VCaP (cell line): Measurements from ENCODE around the gene LUM.
"Not testable (repeated sequence)": the region's sequence is repeated elsewhere in the genome, so short reads cannot be mapped to it uniquely, and the experiment has no call there.

Experiments
- H3K27ac ChIP-seq: fragments of 450-650 bp; 2 replicates; pipeline ENCODE4 v1.5.1; 2017
- CTCF ChIP-seq: fragments of 450-650 bp; conservative IDR thresholded peaks from 2 replicates; pipeline ENCODE4 v1.5.1; 2017; ENCODE audit warnings: mild to moderate bottlenecking, moderate library complexity

LUM gene

GRCh38 chr12:91093341-91093740 is 18.0 kb downstream of the LUM start:
- TF ChIP-seq CTCF: no peak
- H3K27ac ChIP-seq: no peak overlapping the region

- no peak overlapping the region for H3K27ac ChIP-seq
- TF ChIP-seq CTCF: no peak
These were observed 19.2 kb downstream of the LUM start for GRCh38 chr12:91091916-91092715.

- H3K27ac ChIP-seq: not testable (repeated sequence)
These were observed 21.3 kb downstream of the LUM start for GRCh38 chr12:91089953-91090352.

- no peak overlapping the region for H3K27ac ChIP-seq
- TF ChIP-seq CTCF: no peak
These were observed 31.3 kb downstream of the LUM start for GRCh38 chr12:91080041-91080440.

- no peak overlapping the region for H3K27ac ChIP-seq
- no peak for TF ChIP-seq CTCF
These were observed 32.8 kb downstream of the LUM start for GRCh38 chr12:91078501-91078900.

GRCh38 chr12:91077228-91077954 is 33.9 kb downstream of the LUM start:
- H3K27ac ChIP-seq: no peak overlapping the region

GRCh38 chr12:91074851-91075250 is 36.4 kb downstream of the LUM start:
- no peak overlapping the region for H3K27ac ChIP-seq
- TF ChIP-seq CTCF: no peak

More at GRCh38 chr12:91077228-91077954, 33.9 kb downstream of the LUM start:
- TF ChIP-seq CTCF: no peak
